IMR-90 (cell line): ENCODE data around the gene PITX1. TPM values are rescaled to one million over a fixed set of nuclear protein-coding genes. Genes with fewer than 3 reads are reported as not detected.
A peak's percentile ranks its signal among the peaks of the same experiment; 100 is the strongest.

Source experiments
- ATAC-seq: fragments of 200-7000 bp; cut with Tn5 transposase; 2 replicates; pipeline ENCODE4 v1.9.1; 2020; ENCODE audit warnings: low read depth, mild to moderate bottlenecking, moderate library complexity
- BruUV-seq: library from RNA; stranded (reverse); fragments of 400-500 nt; replicated peaks from 2 replicates; lab custom pipeline; 2021; lab: Mats Ljungman, UMichigan
- CTCF ChIA-PET: fragments of 300-600 bp; formaldehyde crosslinking; extraction: SDS; loops from one replicate; lab custom pipeline; 2021; ENCODE audit warnings: antibody characterized with exemption; lab: Yijun Ruan, JAX
- POLR2A ChIA-PET: fragments of 300-600 bp; sonication (Branson Sonifier 250); formaldehyde crosslinking; loops from one replicate; lab custom pipeline; 2022; ENCODE audit warnings: antibody characterized with exemption; ENCODE audit not compliant: unreplicated experiment; lab: Charles Lee
- DNase-seq: peaks from one replicate; pipeline ENCODE4 v3.0.0; 2013
- H2AFZ ChIP-seq: replicated peaks from 2 replicates; pipeline ENCODE3; 2013; ENCODE audit warnings: low read length, mild to moderate bottlenecking; ENCODE audit not compliant: poor library complexity
- H2AK5ac ChIP-seq: 2 replicates; pipeline ENCODE4 v1.6.1; 2013; ENCODE audit warnings: low read depth, low read length, inconsistent platforms
- H2AK9ac ChIP-seq: replicated peaks from 2 replicates; pipeline ENCODE3; 2013; ENCODE audit warnings: mild to moderate bottlenecking, low read depth, low read length, moderate library complexity; ENCODE audit not compliant: poor library complexity
- H2BK120ac ChIP-seq: 2 replicates; pipeline ENCODE4 v1.6.1; 2013; ENCODE audit warnings: low read depth, low read length, inconsistent platforms
- H2BK15ac ChIP-seq: 3 replicates; pipeline ENCODE4 v1.6.1; 2013; ENCODE audit warnings: low read depth, low read length, inconsistent platforms
- H2BK20ac ChIP-seq: 2 replicates; pipeline ENCODE4 v1.6.1; 2013; ENCODE audit warnings: low read depth, mild to moderate bottlenecking, inconsistent platforms, low read length, moderate library complexity
- H2BK5ac ChIP-seq: 2 replicates; pipeline ENCODE4 v1.6.1; 2013; ENCODE audit warnings: mild to moderate bottlenecking, low read depth, low read length, inconsistent platforms; ENCODE audit not compliant: poor library complexity, severe bottlenecking
- H3K14ac ChIP-seq: replicated peaks from 2 replicates; pipeline ENCODE4 v1.6.1; 2013; ENCODE audit warnings: low read depth, low read length, inconsistent platforms
- H3K18ac ChIP-seq: 2 replicates; pipeline ENCODE4 v1.6.1; 2013; ENCODE audit warnings: low read depth, low read length, control low read depth
- H3K23ac ChIP-seq: 2 replicates; pipeline ENCODE4 v1.6.1; 2013; ENCODE audit warnings: low read depth, low read length, inconsistent platforms
- H3K27ac ChIP-seq: 2 replicates; pipeline ENCODE4 v1.5.1; 2013; ENCODE audit warnings: mild to moderate bottlenecking, control low read depth, low read length; ENCODE audit not compliant: insufficient read depth
- H3K27me3 ChIP-seq: 2 replicates; pipeline ENCODE4 v1.6.1; 2013; ENCODE audit warnings: low read length; ENCODE audit not compliant: control insufficient read depth, insufficient read depth
- H3K36me3 ChIP-seq: 2 replicates; pipeline ENCODE4 v1.6.1; 2013; ENCODE audit warnings: low read length, mixed read lengths; ENCODE audit not compliant: control insufficient read depth, insufficient read depth
- H3K4ac ChIP-seq: 2 replicates; pipeline ENCODE4 v1.6.1; 2013; ENCODE audit warnings: low read depth, low read length, inconsistent platforms
- H3K4me1 ChIP-seq: 2 replicates; pipeline ENCODE4 v1.6.1; 2013; ENCODE audit warnings: low read length, mixed read lengths; ENCODE audit not compliant: control insufficient read depth, insufficient read depth
- H3K4me2 ChIP-seq: 2 replicates; pipeline ENCODE4 v1.6.1; 2013; ENCODE audit warnings: low read depth, mild to moderate bottlenecking, control low read depth, low read length, moderate library complexity
- H3K4me3 ChIP-seq: 2 replicates; pipeline ENCODE4 v1.5.1; 2013; ENCODE audit warnings: low read depth, mild to moderate bottlenecking, control low read depth, low read length, moderate library complexity; ENCODE audit not compliant: insufficient read depth
- H3K56ac ChIP-seq: 2 replicates; pipeline ENCODE4 v1.6.1; 2013; ENCODE audit warnings: low read length, inconsistent platforms; ENCODE audit not compliant: insufficient read depth; ENCODE audit errors: extremely low read depth
- H3K79me1 ChIP-seq, 2 experiments: 2 replicates each; pipeline ENCODE4 v1.6.1; 2013; ENCODE audit warnings: low read length in 2 of 2, inconsistent platforms in 1 of 2, low read depth in 1 of 2
- H3K9ac ChIP-seq: 2 replicates; pipeline ENCODE4 v1.6.1; 2013; ENCODE audit warnings: low read depth, low read length, control low read depth
- H3K9me1 ChIP-seq: 2 replicates; pipeline ENCODE4 v1.6.1; 2013; ENCODE audit warnings: low read length, inconsistent platforms; ENCODE audit not compliant: insufficient read depth
- H3K9me3 ChIP-seq: 2 replicates; pipeline ENCODE4 v1.6.1; 2013; ENCODE audit warnings: low read length; ENCODE audit not compliant: control insufficient read depth, insufficient read depth
- H4K20me1 ChIP-seq: 2 replicates; pipeline ENCODE4 v1.6.1; 2013; ENCODE audit warnings: low read length, inconsistent platforms; ENCODE audit not compliant: insufficient read depth
- H4K5ac ChIP-seq: 2 replicates; pipeline ENCODE4 v1.6.1; 2013; ENCODE audit warnings: mild to moderate bottlenecking, low read depth, low read length, control low read depth
- H4K8ac ChIP-seq, 2 experiments: 2 replicates each; pipeline ENCODE4 v1.6.1; 2013; ENCODE audit warnings: low read depth in 2 of 2, low read length in 2 of 2, control low read depth in 1 of 2, inconsistent platforms in 1 of 2
- H4K91ac ChIP-seq: 2 replicates; pipeline ENCODE4 v1.6.1; 2013; ENCODE audit warnings: low read depth, low read length, inconsistent platforms; ENCODE audit not compliant: insufficient read depth
- POLR2A ChIP-seq: IDR thresholded peaks from 2 replicates; pipeline ENCODE4 v1.6.1; 2012; ENCODE audit warnings: mild to moderate bottlenecking, low read depth, low read length
- WGBS, 2 experiments: methylation state at CpG; one replicate each; pipeline versions ENCODE4 v1.1.5 to v1.1.7; 2013; ENCODE audit warnings: missing lambda C conversion rate in 2 of 2; ENCODE audit not compliant: insufficient read length in 1 of 2; ENCODE audit errors: extremely low coverage in 2 of 2; 5-methylcytosine and 5-hydroxymethylcytosine counted together
- dilution Hi-C: fragments of 300-500 bp; cut with HindIII; formaldehyde crosslinking; loops from one replicate; pipeline ENCODE4 v1.14.3; 2018; ENCODE audit warnings: low sequenced_read_pairs; ENCODE audit not compliant: unreplicated experiment
- in situ Hi-C: fragments of 300-500 bp; cut with MboI; formaldehyde crosslinking; loops from 3 replicates; pipeline ENCODE4 v1.14.3; 2019; ENCODE audit warnings: low sequenced_read_pairs, inconsistent platforms, mixed read lengths
- intact Hi-C: fragments of 100-400 bp; cut with micrococcal nuclease; formaldehyde crosslinking; loops from 2 replicates; pipeline ENCODE4 v1.10.0; 2022
- polyA plus RNA-seq, 3 experiments: library from polyadenylated mRNA; depleted of rRNA; stranded (reverse); fragments of >200 nt; gene quantifications; 2 replicates each; pipeline ENCODE4 v1.2.3, GENCODE V29; 2012; ENCODE audit warnings: low replicate concordance in 1 of 3
- total RNA-seq: library from RNA; depleted of rRNA; stranded (reverse); fragments of >200 nt; gene quantifications from 2 replicates; pipeline ENCODE4 v1.2.3, GENCODE V29; 2012

Gene PITX1
- total and polyA plus RNA-seq, 2 of the 4 experiments (the other 2 are of a cell fraction): 10.4 to 29.8 TPM

- H3K4ac ChIP-seq: no peak overlapping the region
- ATAC-seq (no peak), DNase-seq (no peak)
- BruUV-seq: no TSS peak
- no peak overlapping the region for H3K4me2 ChIP-seq
- peaks cover 3 to 9% of the 10 kb centered on the region in 2 experiments; a peak in 1 of 4 replicates for H3K79me1 ChIP-seq
- H2AK5ac ChIP-seq: peak overlapping the region; percentile 71; the same call in 1 of the 2 replicates
- intact Hi-C loops: no loop called here
- no peak overlapping the region for H3K18ac ChIP-seq
- in situ Hi-C loops: no loop called here
- dilution Hi-C loops: no loop called here
- H3K4me3 ChIP-seq: no peak overlapping the region
- no peak for TF ChIP-seq POLR2A
- no peak overlapping the region for H2BK5ac ChIP-seq
- 0 out of 2 replicates have a peak, but pooled peaks cover 6% of the 10 kb centered on the region for H3K9me1 ChIP-seq
- H4K8ac ChIP-seq: no peak overlapping the region
- no peak overlapping the region for H2BK20ac ChIP-seq
- H3K14ac ChIP-seq: no peak overlapping the region
- H3K56ac ChIP-seq: no peak overlapping the region
- H3K36me3 ChIP-seq: peaks cover 5% of the 10 kb centered on the region; the same call in 1 of the 2 replicates
- ChIA-PET POLR2A (no interaction called here), CTCF (no interaction called here)
- H4K91ac ChIP-seq: no peak overlapping the region
- H2BK15ac ChIP-seq: no peak overlapping the region
- no peak overlapping the region for H3K23ac ChIP-seq
- no peak overlapping the region; the same call in 1 of the 2 replicates for H4K5ac ChIP-seq
- no CpG with 5 or more reads among the region's 4 CpGs for WGBS, 2 experiments
- H4K20me1 ChIP-seq: peaks cover 9% of the 10 kb centered on the region; the same call in 1 of the 2 replicates
- peaks cover 12% of the 10 kb centered on the region; the same call in 1 of the 2 replicates for H3K4me1 ChIP-seq
- H2AK9ac ChIP-seq: no peak overlapping the region
- H3K9ac ChIP-seq: no peak overlapping the region
- no peak overlapping the region for H2BK120ac ChIP-seq
- H2AFZ ChIP-seq: no peak overlapping the region
- peaks cover 45% of the 10 kb centered on the region for H3K27me3 ChIP-seq
- peaks cover 11% of the 10 kb centered on the region; the same call in 1 of the 2 replicates for H3K9me3 ChIP-seq
- no peak overlapping the region for H3K27ac ChIP-seq
Observed at GRCh38 chr5:135036405-135036804, 2.4 kb upstream of the PITX1 start.
